GM21619 (cell line): ENCODE results near the gene ZNF628.
"Not testable (repeated sequence)": the region's sequence is repeated elsewhere in the genome, so short reads cannot be mapped to it uniquely, and the experiment has no call there.

Experiments
- ATAC-seq: cut with Tn5 transposase; IDR thresholded peaks from one replicate; pipeline ENCODE4 v1.9.1; 2021; ENCODE audit not compliant: unreplicated experiment

ZNF628 gene

GRCh38 chr19:55476100-55476775 lies at the start of gene ZNF628:
Gene ZNF628 (plus strand): TSS chr19:55476617. CDS start chr19:55479911, 3,294 bp downstream.
- ATAC-seq: peak; percentile 83

- ATAC-seq: no peak
These were observed 45.2 kb upstream of the ZNF628 start for GRCh38 chr19:55431183-55431582.

- ATAC-seq: no peak
These were observed 44.0 kb upstream of the ZNF628 start for GRCh38 chr19:55432241-55432959.

- no peak for ATAC-seq
These were observed 43.1 kb upstream of the ZNF628 start for GRCh38 chr19:55433292-55433691.

- no peak for ATAC-seq
These were observed 42.0 kb upstream of the ZNF628 start for GRCh38 chr19:55434356-55434919.

- no peak for ATAC-seq
These were observed 41.4 kb upstream of the ZNF628 start for GRCh38 chr19:55435020-55435419.

GRCh38 chr19:55436847-55437246 lies 39.6 kb upstream of the ZNF628 start:
- ATAC-seq: no peak

GRCh38 chr19:55437410-55437809 lies 39.0 kb upstream of the ZNF628 start:
- ATAC-seq: no peak

- ATAC-seq: no peak
These were observed 37.4 kb upstream of the ZNF628 start for GRCh38 chr19:55439052-55439451.

- ATAC-seq: no peak
These were observed 35.9 kb upstream of the ZNF628 start for GRCh38 chr19:55440411-55441105.

GRCh38 chr19:55441319-55441691 lies 35.1 kb upstream of the ZNF628 start:
- ATAC-seq: no peak

GRCh38 chr19:55441692-55442321 lies 34.6 kb upstream of the ZNF628 start:
- no peak for ATAC-seq

- ATAC-seq: no peak
These were observed 34.0 kb upstream of the ZNF628 start for GRCh38 chr19:55442372-55442961.

GRCh38 chr19:55443045-55443823 lies 33.2 kb upstream of the ZNF628 start, which contains the start of gene SHISA7:
Gene SHISA7 (minus strand): TSS chr19:55443300. CDS start chr19:55442863, 437 bp downstream.
- no peak for ATAC-seq

- ATAC-seq: no peak
These were observed 32.5 kb upstream of the ZNF628 start for GRCh38 chr19:55443824-55444480.

- no peak for ATAC-seq
These were observed 31.8 kb upstream of the ZNF628 start for GRCh38 chr19:55444646-55445045.

- ATAC-seq: no peak
These were observed 30.4 kb upstream of the ZNF628 start for GRCh38 chr19:55446060-55446459.

GRCh38 chr19:55447421-55448174 lies 28.8 kb upstream of the ZNF628 start:
- ATAC-seq: no peak

GRCh38 chr19:55448175-55448490 lies 28.3 kb upstream of the ZNF628 start:
- ATAC-seq: not testable (repeated sequence)
